ENCODE results near the gene RCOR3.
A peak's percentile ranks its signal among the peaks of the same experiment; 100 is the strongest.
"Not testable (repeated sequence)": the region's sequence is repeated elsewhere in the genome, so short reads cannot be mapped to it uniquely, and the experiment has no call there.

RCOR3 gene

DNA sequence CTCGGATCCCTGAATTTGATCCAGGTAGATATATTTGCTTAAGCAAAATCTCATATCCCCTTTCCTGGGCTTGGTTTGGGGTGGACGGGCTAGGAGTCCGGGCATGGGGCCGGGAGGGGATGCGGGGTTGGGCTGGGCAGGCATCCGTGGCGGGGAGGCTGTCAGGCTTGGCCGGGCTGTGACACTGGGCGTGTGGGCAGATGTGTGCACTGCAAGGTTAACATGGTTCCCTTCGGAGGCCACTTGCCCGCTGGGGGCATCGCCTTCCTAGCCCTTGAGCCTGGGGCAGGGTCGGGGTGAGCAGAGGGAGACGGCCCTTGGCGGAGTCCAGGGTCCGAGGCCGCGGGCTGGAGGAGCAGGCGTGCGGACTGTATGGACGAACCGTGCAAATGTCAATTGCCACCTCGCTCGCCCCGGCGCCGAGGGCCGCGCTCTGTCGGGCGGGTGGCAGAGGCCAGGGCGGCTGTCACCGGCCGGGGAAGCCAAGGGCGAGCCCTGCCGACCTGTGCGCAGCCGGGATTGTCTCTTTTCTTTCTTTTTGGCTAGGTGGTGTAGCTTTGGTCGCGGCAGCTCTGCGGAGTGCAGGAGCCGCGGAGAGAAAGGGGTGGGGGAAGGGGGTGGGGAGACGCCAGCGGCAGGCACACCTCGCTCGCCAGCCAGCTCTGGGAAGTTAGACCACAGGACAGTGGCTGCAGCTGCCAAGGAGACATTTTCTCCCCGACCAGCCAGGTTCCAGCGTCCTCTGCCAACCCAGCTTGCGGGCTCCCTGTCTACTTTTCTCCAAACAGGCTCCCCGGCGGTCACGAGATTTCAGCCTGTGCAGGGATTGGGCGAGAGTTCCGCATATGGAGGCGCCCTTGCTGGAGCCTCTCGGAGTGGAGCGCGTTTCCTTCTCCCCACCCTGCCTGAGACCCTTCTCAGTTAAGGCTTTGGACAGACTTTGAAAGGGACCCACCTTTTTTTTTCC is 1.3 kb downstream of the RCOR3 start:
- DNase-seq, result peak; percentile 82

DNA sequence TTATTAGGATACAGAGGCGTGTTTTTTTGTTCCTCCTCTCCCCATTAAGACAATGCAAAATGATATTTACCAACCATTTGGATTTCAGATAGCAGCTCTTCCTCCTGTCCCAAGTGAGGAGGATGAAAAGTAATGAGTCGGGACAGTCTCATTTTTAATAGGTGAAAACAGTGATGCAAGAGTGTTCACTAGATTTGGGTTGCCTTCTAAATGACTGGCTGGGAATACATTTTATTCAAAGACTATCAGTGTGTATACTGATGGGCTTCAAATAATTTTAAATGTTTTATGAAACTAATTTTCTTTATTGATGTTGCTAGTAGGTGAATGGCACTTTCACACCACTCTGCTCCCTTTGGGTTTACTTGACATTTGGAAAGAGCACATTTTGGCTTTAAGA is 2.1 kb downstream of the RCOR3 start:
- DNase-seq, result no peak

DNA sequence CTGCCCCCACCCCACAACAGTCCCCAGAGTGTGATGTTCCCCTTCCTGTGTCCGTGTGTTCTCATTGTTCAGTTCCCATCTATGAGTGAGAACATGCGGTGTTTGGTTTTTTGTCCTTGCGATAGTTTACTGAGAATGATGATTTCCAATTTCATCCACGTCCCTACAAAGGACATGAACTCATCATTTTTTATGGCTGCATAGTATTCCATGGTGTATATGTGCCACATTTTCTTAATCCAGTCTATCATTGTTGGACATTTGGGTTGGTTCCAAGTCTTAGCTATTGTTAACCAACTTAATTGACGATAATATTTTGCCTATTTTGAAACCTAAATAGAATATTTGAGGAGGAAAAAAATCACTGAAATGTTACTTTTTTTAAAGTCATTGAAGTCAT is 3.9 kb downstream of the RCOR3 start:
- not testable (repeated sequence) for DNase-seq

DNA sequence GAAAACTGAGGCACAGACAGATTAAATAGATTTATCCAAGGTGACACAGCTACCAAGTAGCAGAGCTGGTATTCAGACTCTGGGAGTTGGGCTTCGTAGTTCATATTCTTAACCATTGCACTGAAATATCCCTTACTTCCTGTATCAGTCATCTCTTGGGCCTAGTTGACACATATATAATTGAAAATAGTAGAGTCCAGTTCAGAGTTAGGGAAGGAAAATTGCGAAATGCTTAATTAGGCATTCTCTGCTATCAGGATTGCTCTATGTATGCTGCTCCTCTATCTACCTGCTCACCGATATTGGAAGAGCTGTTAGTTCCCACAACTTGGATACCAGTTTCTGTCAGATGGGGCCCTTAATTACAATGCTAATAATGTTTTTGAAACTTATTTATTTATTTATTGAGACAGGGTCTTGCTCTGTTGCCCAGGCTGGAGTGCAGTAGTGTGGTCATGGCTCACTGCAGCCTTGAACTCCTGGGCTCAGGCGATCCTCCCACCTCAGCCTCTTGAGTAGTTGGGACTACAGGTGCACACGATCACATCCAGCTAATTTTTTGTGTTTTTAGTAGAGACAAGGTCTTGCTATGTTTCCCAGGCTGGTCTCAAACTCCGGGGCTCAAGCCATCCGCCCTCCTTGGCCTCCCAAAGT is 8.2 kb downstream of the RCOR3 start:
- no peak for DNase-seq

DNA sequence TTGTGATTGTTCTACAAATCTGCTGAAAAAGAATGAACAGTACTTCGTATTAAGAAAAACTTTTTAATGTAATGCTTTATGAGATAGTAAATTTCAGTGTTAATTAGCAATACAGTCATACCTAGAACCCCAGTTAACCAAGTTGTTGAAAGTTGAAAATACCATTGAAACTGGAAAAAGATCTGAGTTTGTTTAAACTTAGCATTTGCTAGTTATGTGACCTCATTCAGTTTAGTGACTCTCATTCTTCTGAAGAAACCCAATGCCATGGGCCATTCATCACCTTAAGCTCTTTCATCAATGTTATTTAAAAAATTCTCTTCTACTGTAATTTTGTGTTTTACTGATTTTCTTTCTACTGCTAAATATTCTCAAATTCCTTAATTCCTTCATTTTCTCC is 20.2 kb downstream of the RCOR3 start:
- no peak for DNase-seq

DNA sequence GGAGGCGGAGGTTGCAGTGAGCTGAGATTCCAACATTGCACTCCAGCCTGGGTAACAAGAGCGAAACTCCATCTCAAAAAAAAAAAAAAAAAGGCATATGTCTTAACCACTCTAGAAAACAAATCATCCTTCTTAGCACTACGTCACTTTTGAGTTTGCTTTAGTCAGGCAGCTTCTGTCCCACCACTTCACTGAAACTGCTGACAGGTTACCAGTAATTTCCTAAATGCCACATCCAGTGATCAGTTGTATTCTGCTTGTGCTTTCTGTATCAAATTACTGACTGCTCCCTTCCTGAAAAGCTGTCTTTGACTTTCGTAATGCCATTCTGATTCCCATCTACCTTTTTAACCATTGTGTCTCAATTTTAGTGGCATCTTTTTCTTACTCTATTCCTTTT is 21.7 kb downstream of the RCOR3 start:
- no peak for DNase-seq

DNA sequence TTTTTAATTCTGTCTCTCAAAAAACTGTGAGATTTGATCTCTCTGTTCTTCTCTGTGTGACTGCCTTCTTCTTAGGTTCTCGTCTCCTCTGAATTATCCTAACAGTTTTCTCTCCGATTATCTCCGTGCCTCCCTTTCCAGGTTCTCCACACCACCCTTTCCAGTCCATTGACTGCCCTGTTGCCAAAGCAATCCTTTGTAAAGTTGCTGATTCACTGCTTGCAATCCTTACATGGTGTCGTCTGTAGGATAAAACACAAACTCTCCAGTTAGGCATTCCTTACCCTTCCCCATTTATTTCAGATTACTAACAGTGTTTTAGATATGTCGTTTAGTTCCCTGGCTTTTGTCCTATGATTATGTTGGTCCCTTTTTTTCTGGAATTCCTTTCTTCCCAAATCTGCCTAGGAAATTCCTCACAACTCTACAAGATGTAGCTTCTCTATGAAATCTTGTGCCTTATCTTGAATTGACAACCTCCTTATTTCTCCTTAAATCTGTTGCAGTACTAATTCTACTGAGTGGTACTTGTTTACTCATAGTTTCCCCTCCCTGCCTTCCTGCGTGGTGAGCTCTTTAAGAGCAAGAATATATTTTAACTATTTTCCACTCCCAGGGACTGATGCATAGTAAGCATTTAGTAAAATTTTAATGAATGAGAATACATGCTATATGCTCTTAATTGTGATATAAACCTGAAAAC is 22.3 kb downstream of the RCOR3 start:
- no peak for DNase-seq

DNA sequence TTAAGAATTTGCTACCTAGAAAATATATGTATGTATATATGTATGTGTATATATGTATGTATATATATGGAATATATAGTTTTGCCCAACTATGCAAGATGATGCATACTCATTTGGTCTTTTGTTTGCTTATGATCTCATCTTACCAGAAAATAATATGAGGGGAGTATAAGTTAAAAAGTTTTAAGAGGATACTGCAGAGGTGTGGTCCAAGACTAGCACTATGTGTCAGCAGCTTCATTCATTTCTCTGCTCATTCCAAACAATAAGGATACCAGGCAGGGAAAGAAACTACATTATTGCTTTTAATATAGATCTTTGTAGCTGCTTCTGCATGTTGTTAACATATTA is 22.8 kb downstream of the RCOR3 start:
- no peak for DNase-seq

DNA sequence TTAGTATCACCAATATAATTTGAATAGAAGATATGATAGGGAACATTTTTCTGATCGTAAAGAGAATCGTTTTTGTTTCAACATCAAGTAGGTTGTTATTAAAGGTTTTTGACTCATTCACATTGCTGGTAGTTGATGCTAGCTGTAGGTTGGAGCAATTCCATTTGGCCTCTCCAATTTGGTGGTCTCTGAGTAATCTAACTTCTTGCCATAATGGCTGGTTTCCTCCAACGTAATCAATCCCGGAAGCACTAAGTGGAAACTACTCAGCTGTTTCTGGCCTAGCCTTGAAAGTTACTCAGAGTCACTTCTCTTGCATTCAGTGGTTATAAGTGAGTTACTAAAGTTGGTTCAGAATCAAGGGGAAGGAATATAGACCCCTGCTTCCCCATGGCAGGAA is 26.0 kb downstream of the RCOR3 start:
- DNase-seq, result no peak

DNA sequence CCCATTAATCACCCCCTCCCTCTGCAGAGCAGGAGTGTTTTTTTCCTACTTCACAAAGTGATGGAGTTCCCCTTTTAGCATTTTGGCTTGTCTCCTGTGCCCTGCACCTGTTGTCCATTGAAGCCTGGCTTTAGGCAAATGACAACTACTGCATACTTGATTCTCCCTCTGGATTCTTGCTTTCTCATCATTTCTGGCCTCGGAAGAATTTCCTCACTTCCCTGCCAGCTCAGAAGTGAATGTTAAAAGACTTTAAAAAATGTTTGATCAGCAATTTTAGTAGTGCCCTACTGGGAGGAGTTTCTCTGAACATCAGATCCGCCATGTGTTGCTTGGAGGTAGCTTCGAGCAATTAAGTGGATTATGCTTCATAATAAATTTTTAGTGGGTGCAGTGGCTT is 28.1 kb downstream of the RCOR3 start:
- DNase-seq, result no peak

DNA sequence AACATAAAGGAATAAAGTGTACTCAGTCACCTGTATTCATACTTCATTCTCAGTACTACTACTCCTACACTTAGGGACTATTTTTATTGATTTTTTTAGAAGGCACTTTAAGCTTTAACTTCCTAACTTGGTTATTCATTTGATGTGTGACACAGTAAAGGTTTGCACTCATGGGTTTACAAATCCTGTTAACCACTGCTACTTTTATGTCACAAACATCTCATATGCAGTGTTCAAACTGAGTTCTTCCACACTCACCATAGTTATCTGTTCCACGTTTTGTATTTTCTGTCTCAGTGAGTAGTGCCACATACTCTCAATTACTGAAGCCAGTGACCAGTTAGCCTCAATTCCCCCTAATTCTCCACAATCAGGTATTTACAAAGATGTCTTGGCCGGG is 33.2 kb downstream of the RCOR3 start:
- no peak for DNase-seq

DNA sequence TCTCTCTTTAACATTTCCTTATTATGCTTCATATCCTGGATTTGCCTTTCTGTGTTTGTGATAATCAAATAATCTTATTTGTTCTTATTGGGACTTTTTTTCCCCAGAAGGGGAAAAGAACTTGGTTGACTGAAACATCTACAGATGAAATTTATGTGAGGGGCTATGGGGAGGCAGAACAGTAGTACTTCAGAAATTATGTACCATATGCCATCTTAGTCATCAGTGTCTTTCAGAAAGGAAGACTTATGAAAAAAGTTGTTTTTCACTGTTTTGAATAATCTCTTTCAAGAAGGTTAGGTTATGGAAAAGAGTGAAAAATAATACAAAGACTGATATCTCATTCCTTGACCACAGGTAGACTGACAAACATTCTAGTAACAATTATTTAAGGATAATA is 37.2 kb downstream of the RCOR3 start:
- DNase-seq, result no peak

DNA sequence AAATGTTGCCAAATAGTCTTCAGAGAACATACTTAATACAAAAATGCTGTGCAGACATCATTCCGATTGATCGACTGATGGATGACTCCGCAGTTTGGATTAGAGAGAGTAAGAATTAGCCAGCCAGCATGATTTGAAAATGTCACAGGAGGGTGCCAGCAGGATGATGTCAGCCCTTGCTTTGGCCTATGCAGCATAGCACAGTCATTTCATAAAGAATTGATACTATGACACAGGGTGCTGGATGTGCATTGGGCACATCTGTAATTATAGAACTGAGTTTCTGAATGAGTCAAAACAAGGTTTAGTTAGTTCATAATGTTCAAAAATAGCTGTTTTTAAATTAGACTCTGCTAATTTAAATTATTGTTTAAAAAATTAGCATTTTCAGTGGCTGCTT is 45.9 kb downstream of the RCOR3 start:
- DNase-seq, result no peak

DNA sequence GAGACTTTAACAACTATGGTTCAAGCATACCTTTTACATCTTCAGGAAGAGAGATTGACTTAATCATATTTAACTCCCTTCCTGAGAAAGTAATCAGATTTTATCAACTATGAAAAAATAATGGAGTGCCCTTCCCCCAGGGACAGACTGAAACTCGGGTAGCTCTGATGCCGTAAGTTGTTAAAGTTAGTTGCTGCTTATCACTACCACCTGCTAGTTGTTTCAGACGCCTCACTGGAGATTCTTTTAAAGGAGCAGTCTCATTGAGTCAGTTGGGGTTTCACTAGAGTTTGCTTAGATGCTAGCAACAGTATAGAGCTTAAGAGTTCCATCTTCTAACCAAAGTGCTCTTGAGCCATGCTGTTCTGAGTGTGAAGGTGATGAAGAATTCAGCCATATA is 50.5 kb downstream of the RCOR3 start:
- DNase-seq, result no peak

DNA sequence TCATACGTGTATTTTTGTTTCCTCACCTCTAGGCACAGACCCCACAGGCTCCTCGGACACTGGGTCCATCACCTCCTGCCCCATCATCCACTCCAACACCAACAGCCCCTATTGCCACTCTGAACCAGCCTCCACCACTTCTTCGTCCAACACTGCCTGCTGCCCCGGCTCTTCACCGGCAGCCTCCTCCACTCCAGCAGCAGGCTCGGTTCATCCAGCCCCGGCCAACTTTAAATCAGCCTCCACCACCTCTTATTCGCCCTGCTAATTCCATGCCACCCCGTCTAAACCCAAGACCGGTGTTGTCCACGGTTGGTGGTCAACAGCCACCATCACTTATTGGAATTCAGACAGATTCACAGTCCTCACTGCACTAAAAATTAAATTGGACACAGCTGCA is 54.2 kb downstream of the RCOR3 start:
- no peak for DNase-seq

DNA sequence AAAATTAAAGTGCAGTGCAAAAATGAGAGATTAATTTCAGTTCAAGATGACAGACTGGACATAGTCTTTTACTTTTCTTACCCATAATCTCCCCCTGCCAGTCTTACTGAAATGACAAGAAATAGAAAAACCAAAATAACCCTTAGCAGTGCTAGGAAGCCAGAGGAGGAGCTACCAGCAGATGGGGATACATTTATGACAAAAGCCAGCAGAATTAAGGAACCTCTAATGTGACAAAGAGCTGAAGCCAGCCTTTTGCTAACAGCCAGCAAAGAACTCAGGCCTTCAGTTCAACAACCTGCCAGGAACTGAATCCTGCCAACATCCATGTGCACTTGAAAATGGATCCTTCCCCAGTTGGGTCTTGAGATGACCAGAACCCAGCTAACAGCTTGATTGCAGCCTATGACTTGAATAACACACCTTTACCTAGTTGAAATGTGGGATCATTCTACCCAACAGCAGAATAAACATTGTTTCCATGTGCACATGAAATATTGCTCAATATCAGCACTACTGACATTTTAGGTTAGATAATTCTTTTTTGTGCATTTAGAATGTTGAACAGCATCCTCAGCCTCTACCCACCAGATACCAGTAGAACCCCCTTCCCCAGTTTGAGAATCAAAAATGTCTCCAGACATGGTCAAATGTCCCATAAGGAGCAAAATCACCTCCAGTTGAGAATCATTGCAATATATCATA is 59.6 kb downstream of the RCOR3 start:
- no peak for DNase-seq

DNA sequence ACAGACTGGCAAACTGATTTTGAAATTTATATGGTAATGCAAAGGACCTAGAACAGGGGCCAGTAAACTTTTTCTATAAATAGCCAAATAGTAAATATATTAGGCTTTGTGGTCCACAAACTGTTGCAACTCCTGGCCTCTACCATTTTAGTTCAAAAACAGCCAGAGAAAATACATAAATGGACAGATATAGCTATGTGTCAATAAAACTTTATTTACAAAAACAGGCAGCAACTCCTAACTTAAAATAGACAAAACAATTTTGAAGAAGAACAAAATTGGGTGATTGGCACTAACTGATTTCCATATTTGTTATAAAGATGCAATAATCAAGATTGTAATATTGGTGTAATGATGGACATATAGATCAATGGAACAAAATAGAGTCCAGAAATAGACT is 60.7 kb downstream of the RCOR3 start:
- DNase-seq, result no peak

DNA sequence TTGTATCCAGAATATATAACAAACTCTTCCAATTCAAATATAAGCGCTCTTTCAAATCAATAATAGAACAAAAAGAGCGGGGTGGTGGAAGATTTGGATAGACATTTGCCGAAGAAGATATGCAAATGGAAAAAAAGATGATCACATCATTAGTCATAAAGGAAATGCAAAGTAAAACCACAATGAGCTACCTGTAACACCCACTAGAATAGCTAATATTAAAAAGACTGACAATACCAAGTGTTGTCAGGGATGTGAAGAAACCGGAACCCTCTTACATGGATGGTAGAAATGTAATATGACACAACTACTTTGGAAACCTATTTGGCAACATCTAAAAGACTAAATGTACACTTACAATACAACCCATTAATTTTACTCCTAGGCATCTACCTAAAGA is 61.8 kb downstream of the RCOR3 start:
- no peak for DNase-seq

DNA sequence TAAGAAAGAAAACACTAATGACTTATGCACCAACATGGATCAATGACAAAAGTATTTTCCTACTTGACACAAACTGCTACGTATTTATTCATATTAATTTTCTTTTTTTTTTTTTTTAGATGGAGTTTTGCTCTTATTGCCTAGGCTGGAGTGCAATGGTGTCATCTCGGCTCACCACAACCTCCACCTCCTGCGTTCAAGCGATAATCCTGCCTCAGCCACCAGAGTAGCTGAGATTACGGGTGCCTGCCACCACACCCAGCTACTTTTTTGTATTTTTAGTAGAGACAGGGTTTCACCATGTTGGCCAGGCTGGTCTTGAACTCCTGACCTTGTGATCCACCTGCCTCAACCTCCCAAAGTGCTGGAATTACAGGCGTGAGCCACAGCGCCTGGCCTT is 62.5 kb downstream of the RCOR3 start:
- not testable (repeated sequence) for DNase-seq

DNA sequence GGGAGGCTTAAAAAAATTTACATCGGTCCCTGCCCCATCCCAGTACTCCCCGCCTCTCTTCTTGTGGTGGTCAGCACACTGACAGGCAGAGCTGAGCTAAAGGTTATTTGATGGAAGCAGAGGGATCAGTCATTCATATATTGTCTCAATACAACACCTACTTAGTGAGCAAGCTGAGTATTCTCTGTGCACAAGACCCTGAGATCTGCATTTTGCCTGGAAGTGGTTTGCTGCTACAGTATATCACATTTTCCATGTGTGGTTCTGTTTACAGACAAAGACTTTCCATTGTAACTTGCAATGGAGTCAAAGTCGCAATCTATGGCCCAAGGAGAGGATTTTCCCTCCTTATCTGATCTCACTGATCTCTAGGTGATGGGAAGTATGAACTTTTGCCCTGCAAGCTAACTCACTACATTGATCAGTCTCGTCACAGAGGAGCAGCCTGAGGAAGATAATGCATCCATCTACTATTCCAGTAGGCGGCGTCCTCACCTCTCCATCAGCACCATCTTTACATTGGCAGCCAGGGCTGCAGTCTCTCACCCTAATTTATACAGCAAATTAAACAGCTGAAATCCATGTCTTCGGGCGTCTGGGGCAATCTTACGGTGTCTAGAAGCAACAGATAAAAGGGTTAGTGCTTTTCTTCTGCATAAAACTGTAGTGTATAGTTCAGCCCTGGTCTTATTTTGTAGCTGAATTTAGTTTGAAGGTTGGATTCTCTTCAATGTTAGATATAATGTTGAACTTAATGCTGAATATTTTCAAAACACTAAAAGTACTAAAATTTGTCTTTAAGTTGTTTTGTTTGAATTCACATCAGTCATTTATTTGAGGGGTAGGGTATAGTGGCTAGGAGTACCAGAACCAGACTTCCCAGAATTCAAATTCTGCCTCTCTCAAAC is 64.2 kb downstream of the RCOR3 start:
- DNase-seq, result peak; percentile 61

DNA sequence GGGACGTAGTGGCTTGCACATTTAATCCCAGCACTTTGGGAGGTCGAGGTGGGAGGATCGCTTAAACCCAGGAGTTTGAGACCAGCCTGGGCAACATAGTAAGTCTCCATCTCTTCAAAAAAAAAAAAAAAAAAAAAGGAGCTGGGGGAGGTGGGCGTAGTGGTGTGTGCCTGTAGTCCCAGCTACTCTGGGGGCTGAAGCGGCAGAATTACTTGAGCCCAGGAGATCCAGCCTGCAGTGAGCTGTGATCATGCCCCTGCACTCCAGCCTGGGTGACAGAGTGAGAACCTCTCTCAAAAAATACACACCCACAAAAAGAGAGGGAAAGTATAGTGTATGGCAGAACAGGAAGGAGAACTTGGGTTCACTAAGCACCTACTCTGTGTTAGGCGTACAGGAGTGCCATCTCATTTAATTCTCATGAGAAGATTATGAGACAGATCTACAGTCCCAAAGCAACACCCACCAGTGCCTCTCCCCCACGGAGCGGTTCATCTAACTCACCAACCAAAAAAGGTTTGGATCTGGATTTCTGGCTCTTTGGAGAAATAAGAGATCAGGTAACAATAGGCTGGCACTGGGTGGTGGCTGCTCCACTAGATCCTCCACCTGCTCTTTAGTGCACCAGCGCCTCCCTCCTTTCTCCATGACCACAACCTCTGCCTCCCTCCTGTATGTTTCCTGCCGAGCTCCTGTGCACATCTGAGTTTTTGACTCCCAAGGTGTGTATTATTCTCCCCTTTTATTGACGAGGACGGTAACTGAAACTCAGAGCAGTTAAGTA is 66.0 kb downstream of the RCOR3 start:
- DNase-seq, result peak; percentile 28
